ENCODE data around the gene MPPED2.
A peak's percentile ranks its signal among the peaks of the same experiment; 100 is the strongest.

Gene MPPED2, protein sequence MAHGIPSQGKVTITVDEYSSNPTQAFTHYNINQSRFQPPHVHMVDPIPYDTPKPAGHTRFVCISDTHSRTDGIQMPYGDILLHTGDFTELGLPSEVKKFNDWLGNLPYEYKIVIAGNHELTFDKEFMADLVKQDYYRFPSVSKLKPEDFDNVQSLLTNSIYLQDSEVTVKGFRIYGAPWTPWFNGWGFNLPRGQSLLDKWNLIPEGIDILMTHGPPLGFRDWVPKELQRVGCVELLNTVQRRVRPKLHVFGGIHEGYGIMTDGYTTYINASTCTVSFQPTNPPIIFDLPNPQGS

DNA sequence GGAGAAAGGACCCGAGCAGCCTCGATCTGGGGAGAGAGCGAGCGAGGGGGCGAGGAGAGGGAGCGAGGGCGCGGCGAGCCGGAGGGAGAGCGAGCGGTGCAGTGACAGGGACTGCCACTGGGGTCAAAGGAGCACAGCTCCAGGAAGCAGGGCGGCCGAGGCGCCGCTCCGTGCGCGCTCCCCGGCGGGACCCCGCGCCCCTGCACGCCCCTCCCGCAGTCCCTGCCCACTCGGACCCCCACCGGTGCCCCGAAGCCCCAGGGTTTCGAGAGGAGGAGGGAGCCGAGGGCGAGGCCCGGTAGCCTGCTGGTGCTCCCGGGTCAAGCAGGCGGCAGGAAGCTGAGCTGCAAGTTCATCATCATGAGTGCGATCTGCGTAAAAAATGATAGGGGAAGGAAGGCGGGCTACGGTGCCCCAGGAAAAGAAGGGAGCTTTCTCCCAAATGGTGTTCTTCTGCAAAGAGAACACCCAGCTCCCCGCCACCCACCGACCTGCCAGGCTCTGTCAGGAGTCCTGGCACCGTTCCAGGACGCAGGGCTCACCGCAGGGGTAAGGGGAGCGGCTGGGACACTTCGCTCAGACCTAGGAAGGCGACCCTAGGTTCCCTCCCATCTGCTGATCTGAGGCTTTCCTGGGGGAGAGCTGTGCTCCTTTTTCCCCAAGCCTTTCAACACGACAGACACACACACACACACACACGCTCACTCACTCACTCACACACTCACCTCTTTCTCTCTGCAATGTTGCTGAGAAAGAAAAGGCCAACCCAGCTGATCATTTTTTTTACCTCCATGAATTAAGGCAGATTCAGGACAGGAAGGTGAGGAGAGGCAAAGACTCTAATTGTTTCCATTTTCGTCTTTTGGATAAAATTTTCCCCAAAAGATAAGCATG, at the start of gene MPPED2:
MPPED2 (minus strand) TSS at position 103 of the 894 bp plus-strand sequence. CDS start 5,980 bp downstream, outside the sequence.
- DNase-seq, result peak in 36 of 56 donors; percentile 8 to 77 (median 44)

GRCh38 chr11:30635401-30635989, 49.3 kb upstream of the MPPED2 start:
- DNase-seq, result peak; percentile 7 to 94 (median 76)

DNA sequence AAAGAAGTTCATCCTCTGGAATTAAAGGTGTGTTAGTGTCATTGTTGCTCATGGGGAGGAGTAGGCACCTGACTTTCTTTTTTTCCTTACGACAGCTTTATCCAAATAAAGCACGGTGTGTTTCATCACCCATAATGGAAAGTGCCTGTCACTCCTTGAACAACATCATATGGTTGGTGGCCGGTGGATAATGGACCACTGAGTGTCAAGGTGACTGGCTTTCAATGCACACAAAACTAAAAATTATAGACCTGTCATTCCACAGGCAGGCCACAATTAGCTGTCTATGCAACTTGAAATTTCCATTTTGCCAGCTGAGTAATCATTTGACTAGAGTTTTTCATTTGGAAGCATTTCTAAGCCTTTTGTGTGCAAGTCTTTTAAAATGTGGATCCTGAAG, 45.0 kb upstream of the MPPED2 start:
- no peak for DNase-seq

DNA sequence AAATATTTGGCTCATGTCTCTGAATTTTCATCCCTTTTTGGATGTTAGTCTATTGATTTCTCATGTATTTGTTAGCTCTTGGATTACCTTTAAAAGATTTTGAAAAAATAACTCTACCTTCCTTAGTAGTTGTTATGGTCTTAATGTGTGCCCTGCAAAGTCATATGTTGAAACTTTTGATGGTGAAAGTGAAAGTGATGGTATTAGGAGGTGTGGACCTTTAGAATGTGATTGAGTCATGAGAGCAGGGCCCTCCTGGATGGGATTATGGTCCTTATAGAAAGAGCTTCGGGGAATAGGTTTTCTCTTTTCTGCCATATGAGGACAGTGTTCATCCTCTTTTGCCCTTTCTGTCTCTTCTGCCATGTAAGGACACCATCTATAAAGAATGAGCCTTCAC, 33.6 kb upstream of the MPPED2 start:
- DNase-seq, result no peak

- no peak for DNase-seq
Measured at GRCh38 chr11:30617762-30618161, 31.6 kb upstream of the MPPED2 start.

- DNase-seq, result no peak
Measured at GRCh38 chr11:30610628-30611027, 24.5 kb upstream of the MPPED2 start.

GRCh38 chr11:30608534-30608933, 22.4 kb upstream of the MPPED2 start:
- no peak for DNase-seq

DNA sequence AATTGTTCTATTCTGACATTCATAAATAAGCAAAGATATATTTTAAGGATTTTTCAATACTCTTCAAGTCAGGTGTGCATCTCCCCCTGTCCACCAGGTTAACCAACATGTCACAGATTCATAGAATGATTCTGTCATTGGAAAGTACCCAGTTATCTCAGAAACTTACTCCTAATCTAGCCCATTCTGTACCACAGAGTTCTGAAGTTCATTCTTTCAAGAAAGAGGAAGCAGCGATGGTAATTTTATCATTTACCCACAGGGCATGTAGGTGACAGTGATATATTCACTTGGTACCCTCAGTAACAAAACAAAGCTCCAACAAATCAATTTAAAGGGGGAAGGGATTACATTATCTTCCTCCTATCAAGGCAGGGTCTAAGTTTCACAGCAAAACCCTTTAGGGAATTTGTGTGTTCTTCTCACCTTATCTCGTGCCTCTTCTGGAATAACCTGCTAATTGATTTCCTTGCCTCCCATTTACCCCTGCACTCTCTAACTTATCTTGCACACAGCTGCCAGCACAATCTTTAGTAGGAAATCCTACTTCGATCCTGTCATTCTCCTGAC, 19.0 kb upstream of the MPPED2 start:
- no peak for DNase-seq

DNA sequence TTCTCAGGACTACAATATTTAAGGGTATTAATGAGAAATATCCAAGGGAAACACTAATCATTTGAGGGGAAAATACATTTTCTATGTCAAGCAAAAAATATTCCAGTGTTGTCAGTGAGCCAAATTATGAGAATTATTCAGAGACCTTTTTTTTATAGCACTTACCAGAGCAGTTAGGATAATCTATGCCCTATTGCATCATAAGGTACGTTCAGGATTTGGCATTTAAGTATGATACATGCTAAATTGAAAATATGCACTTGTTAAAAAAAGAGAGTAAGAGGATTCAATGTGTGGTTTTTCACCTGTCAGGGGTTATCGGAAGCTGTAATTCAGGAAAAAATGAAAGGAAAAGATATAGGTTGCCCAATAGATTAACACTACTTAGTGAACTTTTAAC, 17.2 kb upstream of the MPPED2 start:
- no peak for DNase-seq

DNA sequence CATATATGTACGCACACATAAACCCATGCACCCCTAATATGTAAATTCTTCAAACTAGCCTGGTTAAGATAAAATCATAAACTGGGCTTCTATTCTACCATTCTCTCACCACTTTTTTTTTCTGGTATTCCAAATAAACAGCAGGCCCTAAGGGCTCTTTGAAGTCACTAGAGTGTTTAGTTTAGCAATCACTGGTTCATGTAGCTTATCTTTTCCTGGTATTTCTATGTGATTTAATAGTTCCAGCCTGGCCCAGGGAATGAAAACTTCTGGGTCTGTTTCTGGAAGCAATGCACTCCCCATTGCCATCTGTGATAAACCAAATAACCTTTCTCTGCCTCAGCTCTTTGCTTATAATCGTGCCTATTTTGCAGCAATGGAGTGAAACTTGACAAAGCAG, 10.7 kb upstream of the MPPED2 start:
- DNase-seq, result no peak

DNA sequence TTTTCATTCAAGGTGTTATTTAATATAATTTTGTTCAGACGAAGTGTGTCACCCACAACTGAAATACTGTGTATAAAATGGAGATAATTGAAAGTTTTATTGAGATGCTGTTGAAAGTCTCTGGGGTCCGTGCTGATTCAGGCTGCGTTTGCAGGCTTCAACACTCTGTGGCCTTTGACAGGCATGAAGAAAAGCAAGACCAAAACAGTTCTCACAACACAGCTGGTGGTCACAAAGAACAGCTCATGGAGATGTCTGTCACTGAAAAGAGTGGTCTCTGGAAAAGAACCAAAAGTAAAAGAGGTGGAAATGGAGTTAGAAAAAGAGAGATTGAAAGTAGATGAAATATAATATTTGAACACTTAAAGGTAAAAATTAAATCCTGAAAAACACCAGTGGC, 9.8 kb upstream of the MPPED2 start:
- no peak for DNase-seq

GRCh38 chr11:30594646-30595411, 8.7 kb upstream of the MPPED2 start:
- DNase-seq, result no peak

DNA sequence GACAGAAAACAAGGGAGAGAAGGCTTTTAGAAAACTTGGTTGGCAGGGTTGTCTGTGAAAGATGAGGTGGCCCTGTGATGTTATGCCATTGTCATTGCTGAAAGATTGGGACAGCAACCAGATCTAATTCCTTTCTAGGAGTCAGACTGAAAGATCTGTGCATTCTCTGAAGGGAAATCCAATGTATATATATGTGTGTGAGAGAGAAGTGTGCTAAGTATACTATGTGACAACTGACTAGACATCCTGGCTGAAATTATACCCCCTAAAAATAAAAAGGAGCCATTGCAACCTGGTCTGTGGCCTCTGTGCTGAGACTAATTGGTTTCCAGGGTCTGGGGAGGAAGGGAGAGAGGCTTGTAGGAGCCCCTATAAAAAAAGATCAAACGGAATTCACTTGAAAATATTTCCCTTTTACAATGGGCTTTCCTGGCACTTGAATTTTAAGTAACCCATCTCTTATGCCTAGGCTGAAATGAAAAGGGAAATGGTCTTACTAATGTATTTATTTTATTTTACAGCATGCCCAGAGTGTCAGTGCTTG, 1.2 kb upstream of the MPPED2 start:
- DNase-seq, result no peak

DNA sequence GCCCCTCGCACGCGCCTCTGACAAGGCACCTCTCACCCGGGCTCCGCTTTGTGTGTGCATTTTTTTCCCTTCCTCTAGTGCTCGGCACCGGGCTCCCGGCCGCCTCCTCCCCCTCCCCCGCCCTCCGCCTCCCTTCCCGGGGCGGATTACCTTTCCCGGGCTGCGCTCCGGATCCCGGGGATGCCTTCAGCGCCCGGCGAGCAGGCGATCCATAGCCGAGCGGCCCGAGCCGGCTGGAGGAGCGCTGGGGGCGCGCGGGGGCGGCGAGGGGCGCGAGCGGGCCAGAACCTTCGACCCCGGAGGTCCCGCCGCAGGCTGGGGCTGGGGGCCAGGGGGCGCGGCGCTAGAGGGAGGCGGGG, 282 bp downstream of the MPPED2 start:
- DNase-seq, result peak in 29 of 56 donors; percentile 14 to 75 (median 46)

DNA sequence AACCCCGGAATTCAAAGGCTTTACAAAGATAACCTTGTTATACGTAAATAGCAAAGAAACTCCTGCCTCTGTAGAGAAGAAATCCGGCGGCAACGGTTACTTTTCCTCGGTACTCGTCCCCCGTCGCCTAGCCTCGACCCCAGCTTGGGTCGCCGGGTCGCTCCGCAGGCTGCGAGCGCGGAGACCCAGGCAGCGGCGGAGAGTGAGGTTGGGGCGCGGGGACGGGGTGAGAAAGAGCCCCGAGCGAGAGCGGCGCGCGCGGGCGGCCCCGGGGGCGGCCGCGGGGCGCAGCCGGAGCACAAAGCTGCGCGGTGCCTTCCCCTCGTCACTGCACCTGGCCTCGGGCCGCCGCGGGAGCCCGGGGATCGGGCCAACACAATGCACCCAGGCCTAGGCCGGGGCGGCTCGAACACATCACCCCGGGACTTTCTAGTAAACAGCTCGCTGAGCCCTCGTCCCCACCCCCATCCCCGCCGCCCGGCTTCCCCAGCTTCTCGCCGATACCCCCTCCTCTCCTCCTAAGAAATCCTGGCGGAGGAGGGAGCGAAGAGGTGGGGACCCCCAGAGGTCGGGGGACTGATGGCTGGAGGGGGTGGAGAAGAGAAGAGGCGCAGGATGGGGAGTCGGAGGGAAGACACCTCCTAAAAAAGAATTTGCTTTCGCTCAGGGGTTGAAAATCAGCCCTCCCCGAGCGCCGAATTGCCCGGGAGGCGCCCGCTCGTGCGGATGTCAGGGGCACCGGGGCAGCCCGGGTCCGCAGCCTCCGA, 845 bp downstream of the MPPED2 start:
- peak in 36 of 56 donors; percentile 10 to 69 (median 46) for DNase-seq

DNA sequence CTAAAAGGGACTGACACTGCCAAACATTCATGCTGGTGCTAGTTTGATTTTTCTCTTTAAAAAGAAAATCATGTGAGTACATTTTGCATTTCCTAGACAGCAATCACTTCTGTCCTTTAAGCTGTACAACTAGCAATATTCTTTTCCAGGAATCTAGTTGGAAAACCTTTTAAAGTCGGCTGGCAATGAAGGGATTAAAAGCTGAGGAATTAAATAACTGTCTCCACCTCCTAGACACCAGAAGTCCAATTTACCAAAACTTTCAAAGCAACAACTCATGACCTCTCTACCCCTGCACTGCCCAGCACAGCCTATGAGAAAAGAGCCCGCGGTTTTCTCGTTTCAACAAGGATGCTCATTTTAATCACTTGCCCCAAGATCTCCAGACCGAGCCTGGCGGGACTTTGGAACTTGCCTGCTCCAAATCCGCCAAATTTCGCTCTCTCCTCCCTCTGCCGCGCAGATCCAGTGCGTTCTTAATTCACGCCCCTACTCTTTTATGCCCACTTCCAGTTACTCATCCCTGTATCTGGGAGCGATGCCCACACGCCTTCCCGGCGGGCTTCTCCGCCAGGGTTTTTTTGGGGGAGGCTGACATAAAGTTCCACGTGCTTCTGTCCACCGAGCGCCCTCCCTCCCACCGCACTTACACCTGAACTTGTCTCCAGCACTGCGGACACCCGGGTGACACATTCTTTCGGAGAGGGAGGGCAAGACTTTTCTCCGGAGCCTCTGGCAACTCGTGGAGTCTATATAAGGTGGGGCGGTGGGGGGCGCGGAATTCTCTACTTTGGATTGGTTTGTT, 2.5 kb downstream of the MPPED2 start:
- DNase-seq, result peak in 29 of 56 donors; percentile 1 to 55 (median 28)

DNA sequence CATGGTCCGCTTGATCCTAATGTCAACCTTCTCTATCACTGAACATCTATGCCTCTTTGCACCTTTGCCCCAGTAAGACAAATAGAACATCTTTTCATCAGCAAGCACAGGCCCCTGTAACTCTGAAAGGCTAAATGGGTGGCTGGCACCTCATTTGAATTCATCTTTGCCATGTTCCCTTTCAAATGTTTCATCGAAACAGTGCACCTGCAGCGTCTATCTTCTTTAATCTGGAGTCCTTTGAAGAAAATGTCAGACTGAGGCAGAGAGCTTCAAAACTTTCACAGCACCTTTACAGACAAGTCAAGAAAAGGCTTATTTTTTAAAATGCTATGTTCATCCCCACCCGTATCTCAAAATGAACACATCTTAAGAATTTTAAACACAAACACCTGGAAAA, 3.4 kb downstream of the MPPED2 start:
- no peak for DNase-seq

GRCh38 chr11:30581675-30582074, 4.5 kb downstream of the MPPED2 start:
- no peak for DNase-seq

DNA sequence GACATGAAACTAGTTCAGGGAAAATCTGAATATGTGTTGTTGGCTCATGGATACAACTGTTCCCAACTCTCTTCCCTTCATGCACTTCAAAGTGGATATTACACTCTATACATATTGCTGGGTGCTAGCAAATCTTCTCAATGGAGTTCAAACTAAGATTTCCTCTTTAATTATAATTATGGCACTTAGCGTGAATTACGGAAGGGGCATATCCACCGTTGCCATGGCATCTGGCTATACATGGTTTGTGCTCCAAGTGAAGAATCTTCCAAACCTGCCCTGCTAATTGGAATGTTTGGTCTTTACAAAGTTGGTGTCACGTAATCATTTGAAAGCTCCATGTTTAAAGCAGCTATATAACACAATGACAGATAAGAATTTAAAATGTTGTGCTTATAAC, 5.6 kb downstream of the MPPED2 start:
- no peak for DNase-seq
